Nephron (organoid): ENCODE results near the gene TRIO.

Experiments used
- H3K27ac Mint-ChIP-seq, 3 experiments: 2 replicates each; pipeline ENCODE4 v1.8.0; 2020; ENCODE audit warnings: mixed read lengths in 3 of 3, mild to moderate bottlenecking in 2 of 3, moderate library complexity in 1 of 3
- H3K27me3 Mint-ChIP-seq: 2 replicates; pipeline ENCODE4 v1.8.0; 2021; ENCODE audit warnings: low read depth, mild to moderate bottlenecking, moderate library complexity, mixed read lengths
- H3K36me3 Mint-ChIP-seq: 2 replicates; pipeline ENCODE4 v1.8.0; 2020; ENCODE audit warnings: low read depth, mixed read lengths
- H3K4me1 Mint-ChIP-seq: 2 replicates; pipeline ENCODE4 v1.8.0; 2020; ENCODE audit warnings: mixed read lengths
- H3K4me3 Mint-ChIP-seq, 3 experiments: 2 replicates each; pipeline ENCODE4 v1.8.0; 2020; ENCODE audit warnings: mild to moderate bottlenecking in 3 of 3, mixed read lengths in 3 of 3, moderate library complexity in 2 of 3
- H3K9me3 Mint-ChIP-seq: 2 replicates; pipeline ENCODE4 v1.8.0; 2020; ENCODE audit warnings: mixed read lengths
- TF ChIP-seq, protein P1 (sequence below), 3 experiments: fragments of 200-600 bp; sonication (generic); IDR thresholded peaks; one replicate each; pipeline ENCODE4 v1.5.0; 2021; ENCODE audit warnings: antibody characterized with exemption in 3 of 3; ENCODE audit not compliant: unreplicated experiment in 3 of 3

Gene TRIO

DNA sequence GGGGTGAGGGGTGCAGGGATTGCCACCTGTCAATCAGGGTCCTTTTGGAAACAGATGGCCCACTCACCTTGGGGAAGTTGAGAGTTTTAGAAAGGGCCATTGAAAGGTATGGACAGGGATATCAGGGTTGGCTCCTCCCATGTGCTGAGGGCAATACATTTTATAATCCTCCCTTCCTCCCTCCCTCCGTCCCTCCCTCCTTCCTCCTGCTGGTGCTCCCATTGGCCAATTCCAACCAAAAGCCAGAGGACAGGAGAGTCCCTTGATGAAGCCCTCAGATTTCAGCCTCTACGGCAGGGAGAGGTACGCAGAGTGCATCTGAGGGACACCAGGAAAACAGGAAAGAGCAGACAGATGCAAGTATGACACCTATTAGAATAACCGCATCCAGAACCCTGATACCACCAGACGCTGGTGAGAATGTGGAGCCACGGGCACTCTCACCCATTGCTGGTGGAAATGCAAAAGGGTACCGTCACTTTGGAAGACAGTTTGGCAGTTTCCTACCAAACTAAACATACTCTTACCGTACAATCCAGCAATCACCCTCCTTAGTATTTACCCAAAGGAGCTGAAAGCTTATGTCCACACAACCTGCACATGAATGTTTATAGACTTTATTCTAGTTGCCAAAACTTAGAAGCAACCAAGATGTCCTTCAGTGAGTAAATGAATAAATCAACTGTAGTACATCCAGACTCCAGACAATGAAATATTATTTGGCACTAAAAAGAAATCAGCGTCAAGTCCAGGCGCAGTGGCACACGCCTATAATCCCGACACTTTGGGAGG lies 380.3 kb downstream of the TRIO start:
- H3K27ac Mint-ChIP-seq = no peak overlapping the region
- TF ChIP-seq, protein P1, sequence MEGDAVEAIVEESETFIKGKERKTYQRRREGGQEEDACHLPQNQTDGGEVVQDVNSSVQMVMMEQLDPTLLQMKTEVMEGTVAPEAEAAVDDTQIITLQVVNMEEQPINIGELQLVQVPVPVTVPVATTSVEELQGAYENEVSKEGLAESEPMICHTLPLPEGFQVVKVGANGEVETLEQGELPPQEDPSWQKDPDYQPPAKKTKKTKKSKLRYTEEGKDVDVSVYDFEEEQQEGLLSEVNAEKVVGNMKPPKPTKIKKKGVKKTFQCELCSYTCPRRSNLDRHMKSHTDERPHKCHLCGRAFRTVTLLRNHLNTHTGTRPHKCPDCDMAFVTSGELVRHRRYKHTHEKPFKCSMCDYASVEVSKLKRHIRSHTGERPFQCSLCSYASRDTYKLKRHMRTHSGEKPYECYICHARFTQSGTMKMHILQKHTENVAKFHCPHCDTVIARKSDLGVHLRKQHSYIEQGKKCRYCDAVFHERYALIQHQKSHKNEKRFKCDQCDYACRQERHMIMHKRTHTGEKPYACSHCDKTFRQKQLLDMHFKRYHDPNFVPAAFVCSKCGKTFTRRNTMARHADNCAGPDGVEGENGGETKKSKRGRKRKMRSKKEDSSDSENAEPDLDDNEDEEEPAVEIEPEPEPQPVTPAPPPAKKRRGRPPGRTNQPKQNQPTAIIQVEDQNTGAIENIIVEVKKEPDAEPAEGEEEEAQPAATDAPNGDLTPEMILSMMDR (IDR thresholded peaks at IDR 0.05; ENCODE audit: unreplicated experiment in 3 of 3) = no peak
- peaks cover 5% of the 10 kb centered on the region for H3K27me3 Mint-ChIP-seq
- no peaks in the 10 kb centered on the region for H3K4me1 Mint-ChIP-seq
- no peak overlapping the region for H3K4me3 Mint-ChIP-seq
- H3K36me3 Mint-ChIP-seq = no peaks in the 10 kb centered on the region
- no peaks in the 10 kb centered on the region for H3K9me3 Mint-ChIP-seq

GRCh38 chr5:14525397-14525796 lies 382.3 kb downstream of the TRIO start:
- TF ChIP-seq, protein P1 (IDR thresholded peaks at IDR 0.05; ENCODE audit: unreplicated experiment in 3 of 3) = no peak
- Mint-ChIP-seq H3K4me1 (no peaks in the 10 kb centered on the region), H3K27ac (no peak overlapping the region), H3K9me3 (no peaks in the 10 kb centered on the region), H3K36me3 (no peaks in the 10 kb centered on the region), H3K4me3 (no peak overlapping the region), H3K27me3 (peaks cover 5% of the 10 kb centered on the region)

DNA sequence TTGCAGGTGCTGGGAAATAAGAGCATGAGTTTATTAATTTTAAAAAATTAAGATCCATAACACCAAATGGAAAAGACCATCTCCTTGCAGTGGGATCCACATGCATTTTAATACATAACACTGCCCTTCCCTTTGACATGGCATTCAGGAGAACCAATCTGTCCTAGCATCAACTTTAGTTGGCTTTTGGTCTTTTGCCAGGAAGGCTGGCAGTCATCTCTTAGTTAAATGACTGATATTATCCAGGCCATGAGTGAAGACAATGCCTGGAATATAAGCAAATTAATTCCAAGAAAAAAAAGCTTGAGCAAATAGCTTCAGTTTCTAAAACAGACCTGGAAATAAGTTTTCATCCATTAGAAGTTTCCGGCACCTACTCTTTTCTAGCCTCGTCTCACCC lies 383.4 kb downstream of the TRIO start:
- no peaks in the 10 kb centered on the region for H3K4me1 Mint-ChIP-seq
- peaks cover 5% of the 10 kb centered on the region for H3K27me3 Mint-ChIP-seq
- TF ChIP-seq, protein P1 (IDR thresholded peaks at IDR 0.05; ENCODE audit: unreplicated experiment in 3 of 3) = no peak
- H3K27ac Mint-ChIP-seq = no peak overlapping the region
- H3K36me3 Mint-ChIP-seq = no peaks in the 10 kb centered on the region
- no peaks in the 10 kb centered on the region for H3K9me3 Mint-ChIP-seq
- no peak overlapping the region for H3K4me3 Mint-ChIP-seq

- H3K4me3 Mint-ChIP-seq = no peak overlapping the region
- H3K27me3 Mint-ChIP-seq = peaks cover 5% of the 10 kb centered on the region
- H3K4me1 Mint-ChIP-seq = no peaks in the 10 kb centered on the region
- TF ChIP-seq, protein P1 (IDR thresholded peaks at IDR 0.05; ENCODE audit: unreplicated experiment in 3 of 3) = no peak
- no peaks in the 10 kb centered on the region for H3K9me3 Mint-ChIP-seq
- H3K36me3 Mint-ChIP-seq = no peaks in the 10 kb centered on the region
- no peak overlapping the region for H3K27ac Mint-ChIP-seq
Observed at GRCh38 chr5:14528115-14528514, 385.0 kb downstream of the TRIO start.

- H3K4me3 Mint-ChIP-seq = no peak overlapping the region
- no peak overlapping the region for H3K27ac Mint-ChIP-seq
- no peaks in the 10 kb centered on the region for H3K36me3 Mint-ChIP-seq
- no peaks in the 10 kb centered on the region for H3K9me3 Mint-ChIP-seq
- H3K27me3 Mint-ChIP-seq = peaks cover 5% of the 10 kb centered on the region
- H3K4me1 Mint-ChIP-seq = no peaks in the 10 kb centered on the region
- TF ChIP-seq, protein P1 (IDR thresholded peaks at IDR 0.05; ENCODE audit: unreplicated experiment in 3 of 3) = no peak
Observed at GRCh38 chr5:14528926-14529325, 385.8 kb downstream of the TRIO start.

DNA sequence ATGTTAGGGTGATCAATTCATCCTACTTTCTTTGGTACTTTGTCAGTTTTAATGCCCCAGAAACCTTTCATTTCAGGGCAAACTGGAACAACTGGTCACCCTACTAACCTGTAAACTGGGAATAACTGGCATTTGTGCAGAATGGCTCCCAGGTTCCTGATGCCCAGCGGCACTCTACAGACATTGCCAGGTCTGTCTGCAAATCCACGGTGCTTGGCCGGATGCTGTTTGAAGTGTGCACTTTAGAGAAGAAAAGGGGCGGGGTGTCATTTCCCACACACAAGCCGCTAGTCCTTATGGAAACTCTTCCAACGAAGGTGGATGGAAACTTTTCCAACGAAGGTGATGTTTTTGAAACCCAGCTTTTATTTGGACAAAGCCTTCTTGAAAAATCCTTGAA lies 388.5 kb downstream of the TRIO start:
- TF ChIP-seq, protein P1 (IDR thresholded peaks at IDR 0.05; ENCODE audit: unreplicated experiment in 3 of 3) = no peak
- Mint-ChIP-seq H3K4me3 (no peak overlapping the region), H3K36me3 (no peaks in the 10 kb centered on the region), H3K9me3 (no peaks in the 10 kb centered on the region), H3K27me3 (no peaks in the 10 kb centered on the region), H3K4me1 (peaks cover 11% of the 10 kb centered on the region), H3K27ac (no peak overlapping the region)
